Activated CD8-positive, alpha-beta T cell treated with anti-CD3 and anti-CD28 coated beads, Interleukin-2, amount 10 ng/mL, durations not matched to agents 7 days and 5 days (primary cell): ENCODE measurements around the gene PHKG1. TPM values are rescaled to one million over a fixed set of nuclear protein-coding genes. Genes with fewer than 3 reads are reported as not detected.
A peak's percentile ranks its signal among the peaks of the same experiment; 100 is the strongest.
"Not testable (repeated sequence)": the region's sequence is repeated elsewhere in the genome, so short reads cannot be mapped to it uniquely, and the experiment has no call there.

ENCODE experiments used
- ATAC-seq: fragments of 150-1000 bp; cut with Tn5 transposase; one replicate; pipeline ENCODE4 v1.10.0; 2021; ENCODE audit warnings: moderate library complexity
- CTCF ChIA-PET: fragments of 350-600 bp; sonication (Branson Sonifier 250); formaldehyde crosslinking; loops from one replicate; lab custom pipeline; 2021; ENCODE audit warnings: antibody characterized with exemption; lab: Charles Lee
- POLR2A ChIA-PET: fragments of 350-600 bp; sonication (Branson Sonifier 250); formaldehyde crosslinking; loops from one replicate; lab custom pipeline; 2021; ENCODE audit warnings: antibody characterized with exemption; lab: Charles Lee
- DNase-seq: peaks from one replicate; pipeline ENCODE4 v3.0.0-alpha.2; 2020
- H3K27ac Mint-ChIP-seq: one replicate; pipeline ENCODE4 v1.8.0; 2021; ENCODE audit warnings: mild to moderate bottlenecking, mixed read lengths
- H3K27me3 Mint-ChIP-seq: one replicate; pipeline ENCODE4 v1.8.0; 2021; ENCODE audit warnings: low read depth, mixed read lengths
- H3K36me3 Mint-ChIP-seq: one replicate; pipeline ENCODE4 v1.8.0; 2021; ENCODE audit warnings: low read depth, mixed read lengths
- H3K4me1 Mint-ChIP-seq: one replicate; pipeline ENCODE4 v1.8.0; 2021; ENCODE audit warnings: low read depth, mixed read lengths
- H3K4me3 Mint-ChIP-seq: one replicate; pipeline ENCODE4 v1.8.0; 2021; ENCODE audit warnings: mild to moderate bottlenecking, mixed read lengths
- H3K9me3 Mint-ChIP-seq: one replicate; pipeline ENCODE4 v1.8.0; 2022; ENCODE audit warnings: mixed read lengths; ENCODE audit not compliant: insufficient read depth
- total RNA-seq, 2 experiments: library from RNA; stranded (reverse); gene quantifications; one replicate each; pipeline ENCODE4 v1.2.3, GENCODE V29; 2021

PHKG1 gene
- total RNA-seq, 2 experiments from 2014 or later, result 1.7 to 2.0 TPM

DNA sequence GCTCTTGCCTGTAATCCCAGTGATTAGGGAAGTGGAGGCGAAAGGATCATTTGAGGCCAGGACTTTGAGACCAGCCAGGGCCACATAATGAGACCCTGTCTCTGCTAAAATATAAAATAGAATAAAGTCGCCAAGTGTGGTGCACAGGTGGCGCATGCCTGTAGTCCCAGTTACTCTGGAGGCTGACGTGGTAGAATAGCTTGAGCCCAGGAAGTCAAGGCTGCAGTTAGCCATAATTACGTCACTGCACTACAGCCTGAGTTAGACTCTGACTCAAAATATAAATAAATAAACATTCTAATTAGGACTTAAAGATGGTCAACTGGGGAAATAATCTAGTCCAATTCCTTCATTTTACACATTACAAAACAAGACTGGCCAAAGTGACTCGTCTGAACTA is 12.8 kb upstream of the PHKG1 start:
- peaks cover 15% of the 10 kb centered on the region for H3K9me3 Mint-ChIP-seq
- no peak for ATAC-seq
- peak overlapping the region; percentile 99 for H3K4me3 Mint-ChIP-seq
- H3K27me3 Mint-ChIP-seq, result no peaks in the 10 kb centered on the region
- CTCF ChIA-PET, result interaction anchor here (0.6 to 1.3 kb wide), 3 partner anchors 31 to 43 kb away, joined by 3 read pairs; no protein-coding TSS in a partner anchor
- peak; percentile 60 for DNase-seq
- POLR2A ChIA-PET, result interaction anchor here (0.9 to 2.4 kb wide), 9 partner anchors 12 to 1347 kb away, joined by 3 to 29 read pairs (median 4); partner anchors contain the start of genes LANCL2, NIPSNAP2, SEC61G and SUMF2
- H3K27ac Mint-ChIP-seq, result peak overlapping the region; percentile 99
- H3K4me1 Mint-ChIP-seq, result peaks cover 34% of the 10 kb centered on the region
- H3K36me3 Mint-ChIP-seq, result peaks cover 50% of the 10 kb centered on the region

DNA sequence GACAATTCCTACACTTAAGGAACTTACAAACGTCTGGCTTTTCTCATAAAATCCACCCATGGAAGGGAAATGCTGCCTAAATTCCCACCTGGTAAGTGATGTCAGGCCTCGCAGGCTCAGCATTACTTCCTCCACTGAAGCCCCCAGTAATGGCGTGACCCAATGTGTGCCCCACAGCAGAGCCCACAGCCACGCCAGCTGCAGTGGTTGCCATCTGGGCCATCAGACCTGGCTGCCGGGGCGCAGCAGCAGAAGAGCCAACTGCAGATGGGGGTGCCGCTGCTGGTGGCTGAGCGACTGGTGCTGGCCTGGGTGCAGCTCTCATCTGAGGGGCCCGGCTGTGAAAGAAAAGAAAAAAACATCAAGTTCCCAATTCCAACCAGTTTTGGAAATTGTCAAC is 11.4 kb upstream of the PHKG1 start:
- DNase-seq, H3K27ac Mint-ChIP-seq, POLR2A ChIA-PET, CTCF ChIA-PET, H3K4me3 Mint-ChIP-seq, ATAC-seq, H3K27me3 Mint-ChIP-seq: not testable (repeated sequence)
- peaks cover 15% of the 10 kb centered on the region for H3K9me3 Mint-ChIP-seq
- H3K36me3 Mint-ChIP-seq, result peaks cover 61% of the 10 kb centered on the region
- H3K4me1 Mint-ChIP-seq, result peaks cover 30% of the 10 kb centered on the region

- Mint-ChIP-seq H3K27ac (no peak overlapping the region), H3K4me3 (no peak overlapping the region)
These were observed 6.9 kb upstream of the PHKG1 start for GRCh38 chr7:56099653-56100052.

DNA sequence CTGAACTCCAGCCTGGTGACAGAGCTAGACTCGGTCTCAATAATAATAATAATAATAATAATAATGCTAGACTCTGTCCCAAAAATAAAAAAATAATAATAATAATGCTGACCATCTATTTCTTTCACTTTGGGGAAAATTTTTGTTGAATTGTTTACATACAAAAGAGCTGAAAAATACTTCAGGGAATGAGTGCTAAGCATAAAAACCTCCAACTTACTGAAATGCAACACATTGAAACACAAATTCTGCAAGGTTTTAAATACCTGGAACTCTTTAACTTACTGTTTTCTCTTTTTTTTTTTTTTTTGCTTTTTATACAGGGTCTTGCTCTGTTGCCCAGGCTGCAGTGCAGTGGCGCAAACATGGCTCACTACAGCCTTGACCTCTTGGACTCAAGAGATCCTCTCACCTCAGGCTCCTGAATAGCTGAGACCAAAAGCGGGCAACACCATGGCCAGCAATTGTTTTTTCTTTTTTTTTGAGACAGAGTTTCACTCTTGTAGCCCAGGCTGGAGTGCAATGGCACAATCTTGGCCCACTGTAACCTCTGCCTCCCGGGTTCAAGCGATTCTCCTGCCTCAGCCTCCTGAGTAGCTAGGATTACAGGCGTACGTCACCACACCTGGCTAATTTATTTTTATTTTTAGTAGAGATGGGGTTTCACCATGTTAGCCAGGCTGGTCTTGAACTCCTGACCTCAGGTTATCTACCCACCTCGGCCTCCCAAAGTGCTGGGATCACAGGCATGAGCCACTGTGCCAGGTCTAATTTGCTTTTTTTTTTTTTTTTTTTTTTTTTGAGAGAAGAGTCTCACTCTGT is 5.6 kb upstream of the PHKG1 start:
- H3K4me1 Mint-ChIP-seq, DNase-seq, ATAC-seq, H3K27me3 Mint-ChIP-seq, CTCF ChIA-PET, H3K27ac Mint-ChIP-seq, H3K4me3 Mint-ChIP-seq, H3K9me3 Mint-ChIP-seq: not testable (repeated sequence)
- POLR2A ChIA-PET, result interaction anchor here (1.0 kb wide), 1 partner anchor 25 kb away, joined by 3 read pairs; no protein-coding TSS in a partner anchor
- H3K36me3 Mint-ChIP-seq, result peaks cover 38% of the 10 kb centered on the region

More at GRCh38 chr7:56099653-56100052, 6.9 kb upstream of the PHKG1 start:
- Mint-ChIP-seq H3K9me3 (no peaks in the 10 kb centered on the region), H3K36me3 (peaks cover 45% of the 10 kb centered on the region), H3K4me1 (peaks cover 15% of the 10 kb centered on the region), H3K27me3 (no peaks in the 10 kb centered on the region)
- CTCF ChIA-PET, result no interaction called here
- POLR2A ChIA-PET, result no interaction called here
- DNase-seq (no peak), ATAC-seq (no peak)

DNA sequence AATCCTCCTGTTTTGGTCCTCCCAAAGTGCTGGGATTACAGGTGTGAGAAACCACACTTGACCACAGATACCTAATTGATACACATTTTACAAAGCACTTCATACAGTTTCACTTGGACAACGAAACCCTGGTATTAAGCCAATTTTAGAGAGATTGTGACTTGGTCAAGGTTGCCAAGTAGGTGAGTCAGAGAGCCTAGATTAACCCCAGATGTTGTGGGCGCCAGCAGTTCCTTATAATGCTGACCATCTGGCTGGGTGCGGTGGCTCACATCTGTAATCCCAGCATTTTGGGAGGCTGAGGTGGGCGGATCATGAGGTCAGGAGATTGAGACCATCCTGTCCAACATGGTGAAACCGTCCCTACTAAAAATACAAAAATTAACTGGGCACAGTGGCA is 4.9 kb upstream of the PHKG1 start:
- ATAC-seq (no peak), DNase-seq (no peak)
- Mint-ChIP-seq H3K36me3 (peaks cover 35% of the 10 kb centered on the region), H3K4me3 (no peak overlapping the region), H3K9me3 (no peaks in the 10 kb centered on the region), H3K27ac (no peak overlapping the region), H3K27me3 (no peaks in the 10 kb centered on the region), H3K4me1 (peaks cover 6% of the 10 kb centered on the region)
- ChIA-PET CTCF (no interaction called here), POLR2A (interaction anchor here (1.0 kb wide), 1 partner anchor 24 kb away, joined by 3 read pairs; no protein-coding TSS in a partner anchor)

- H3K27me3 Mint-ChIP-seq, H3K36me3 Mint-ChIP-seq, H3K4me3 Mint-ChIP-seq, CTCF ChIA-PET, ATAC-seq, DNase-seq, POLR2A ChIA-PET, H3K27ac Mint-ChIP-seq, H3K9me3 Mint-ChIP-seq, H3K4me1 Mint-ChIP-seq: not testable (repeated sequence)
These were observed 364 bp downstream of the PHKG1 start for GRCh38 chr7:56092388-56092787.

DNA sequence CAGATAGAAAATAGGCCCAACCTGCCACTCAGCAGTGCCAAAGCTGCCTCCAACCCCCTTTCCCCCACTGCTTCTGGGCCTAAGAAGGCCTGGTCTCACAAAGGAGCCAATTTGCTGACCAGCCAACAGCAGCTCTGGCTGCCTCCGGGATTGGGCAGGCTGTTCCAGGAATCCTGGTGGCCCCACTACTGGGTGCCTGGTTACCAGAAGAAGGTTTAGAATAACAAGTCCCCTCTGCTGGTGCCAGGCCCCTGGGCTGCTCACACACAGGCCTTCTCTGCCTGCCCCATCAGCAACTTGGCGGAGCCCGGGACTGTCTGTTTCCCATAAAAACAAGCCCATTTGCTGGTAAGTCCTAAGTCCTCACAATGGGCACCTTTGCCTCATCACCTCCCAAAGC is 1.2 kb downstream of the PHKG1 start:
- ATAC-seq (no peak), DNase-seq (no peak)
- CTCF ChIA-PET, result no interaction called here
- H3K27ac Mint-ChIP-seq, result no peak overlapping the region
- H3K9me3 Mint-ChIP-seq, result no peaks in the 10 kb centered on the region
- no peaks in the 10 kb centered on the region for H3K27me3 Mint-ChIP-seq
- H3K4me1 Mint-ChIP-seq, result peaks cover 3% of the 10 kb centered on the region
- POLR2A ChIA-PET, result no interaction called here
- no peak overlapping the region for H3K4me3 Mint-ChIP-seq
- H3K36me3 Mint-ChIP-seq, result peaks cover 6% of the 10 kb centered on the region

DNA sequence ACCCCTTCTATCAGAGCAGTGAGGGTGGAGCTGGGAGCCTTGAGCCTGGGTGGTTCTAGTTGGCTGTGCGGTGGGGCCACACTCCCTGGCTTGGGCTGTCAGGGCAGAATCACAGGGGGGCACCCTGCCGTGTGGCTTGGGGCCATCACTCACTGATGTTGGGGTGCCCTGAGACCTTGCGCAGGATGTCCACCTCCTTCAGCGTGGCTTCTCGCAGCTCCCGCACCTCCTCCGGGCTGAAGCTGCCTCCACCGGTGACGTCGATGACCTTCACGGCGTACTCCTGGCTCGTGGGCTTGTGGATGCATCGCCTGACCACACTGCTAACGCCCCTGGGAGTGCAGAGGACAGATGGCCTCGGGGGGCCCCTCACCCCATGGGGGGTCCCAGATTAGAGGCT is 5.3 kb downstream of the PHKG1 start:
- H3K27ac Mint-ChIP-seq, result no peak overlapping the region
- no peaks in the 10 kb centered on the region for H3K4me1 Mint-ChIP-seq
- H3K36me3 Mint-ChIP-seq, result peaks cover 6% of the 10 kb centered on the region
- ATAC-seq, result no peak
- H3K27me3 Mint-ChIP-seq, result no peaks in the 10 kb centered on the region
- no peak for DNase-seq
- CTCF ChIA-PET, result interaction anchor here (1.1 to 2.3 kb wide), 2 partner anchors 12 to 13 kb away, joined by 3 to 6 read pairs; no protein-coding TSS in a partner anchor
- no peak overlapping the region for H3K4me3 Mint-ChIP-seq
- H3K9me3 Mint-ChIP-seq, result no peaks in the 10 kb centered on the region
- POLR2A ChIA-PET, result no interaction called here

GRCh38 chr7:56086761-56087160 is 6.0 kb downstream of the PHKG1 start:
- CTCF ChIA-PET, result interaction anchor here (1.1 kb wide), 1 partner anchor 12 kb away, joined by 3 read pairs; no protein-coding TSS in a partner anchor
- Mint-ChIP-seq H3K36me3 (peaks cover 10% of the 10 kb centered on the region), H3K27ac (no peak overlapping the region), H3K4me3 (no peak overlapping the region), H3K27me3 (no peaks in the 10 kb centered on the region), H3K9me3 (no peaks in the 10 kb centered on the region), H3K4me1 (no peaks in the 10 kb centered on the region)
- DNase-seq (no peak), ATAC-seq (no peak)
- POLR2A ChIA-PET, result no interaction called here

GRCh38 chr7:56083150-56083785 is 9.5 kb downstream of the PHKG1 start:
- H3K27ac Mint-ChIP-seq, result peak overlapping the region; percentile 36
- no peak overlapping the region for H3K4me3 Mint-ChIP-seq
- H3K36me3 Mint-ChIP-seq, result peaks cover 26% of the 10 kb centered on the region
- DNase-seq (no peak), ATAC-seq (peak; percentile 17)
- no peaks in the 10 kb centered on the region for H3K9me3 Mint-ChIP-seq
- POLR2A ChIA-PET, result no interaction called here
- H3K4me1 Mint-ChIP-seq, result no peaks in the 10 kb centered on the region
- no peaks in the 10 kb centered on the region for H3K27me3 Mint-ChIP-seq
- CTCF ChIA-PET, result no interaction called here

DNA sequence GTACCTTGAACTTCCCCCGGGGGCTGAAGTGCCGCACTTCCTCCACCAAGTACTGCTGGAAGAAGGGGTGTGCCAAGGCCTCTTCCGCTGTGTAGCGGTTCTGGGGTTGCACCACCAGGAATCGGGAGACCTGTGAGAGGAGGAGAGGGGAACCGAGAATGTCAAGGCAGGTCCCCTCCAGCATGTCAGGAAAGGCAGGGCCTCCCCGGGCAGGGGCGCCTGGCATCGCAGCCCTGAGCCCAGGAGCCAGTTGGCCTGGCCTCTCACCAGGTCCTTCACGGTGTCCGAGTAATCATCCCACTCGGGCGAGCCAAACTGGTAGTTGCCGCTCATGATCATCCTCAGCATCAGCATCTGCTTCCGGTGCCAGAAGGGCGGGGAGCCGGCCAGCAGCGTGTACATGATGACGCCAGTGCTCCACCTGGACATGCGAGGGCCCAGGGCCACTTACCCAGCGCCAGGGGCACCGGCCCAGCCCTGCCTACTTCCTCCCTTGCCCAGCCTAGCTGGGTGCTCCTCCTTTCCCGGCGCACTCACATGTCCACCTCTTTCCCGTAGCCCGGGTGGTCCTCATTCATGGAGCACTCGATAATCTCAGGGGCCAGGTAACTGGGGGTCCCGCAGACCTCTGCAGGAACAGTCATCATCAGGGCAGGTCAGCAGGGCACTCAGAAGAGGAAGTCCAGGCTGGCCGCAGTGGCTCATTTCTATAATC is 11.0 kb downstream of the PHKG1 start:
- Mint-ChIP-seq H3K36me3 (peaks cover 26% of the 10 kb centered on the region), H3K4me3 (no peak overlapping the region), H3K27me3 (no peaks in the 10 kb centered on the region), H3K27ac (no peak overlapping the region), H3K9me3 (no peaks in the 10 kb centered on the region), H3K4me1 (no peaks in the 10 kb centered on the region)
- ATAC-seq (no peak), DNase-seq (no peak)
- POLR2A ChIA-PET, result no interaction called here
- CTCF ChIA-PET, result no interaction called here
